8988T (cell line): ENCODE data around the gene ABCA7.
A peak's percentile ranks its signal among the peaks of the same experiment; 100 is the strongest.

Experiments
- DNase-seq: peaks from one replicate; pipeline ENCODE4 v3.0.0; 2011

ABCA7 gene

DNA sequence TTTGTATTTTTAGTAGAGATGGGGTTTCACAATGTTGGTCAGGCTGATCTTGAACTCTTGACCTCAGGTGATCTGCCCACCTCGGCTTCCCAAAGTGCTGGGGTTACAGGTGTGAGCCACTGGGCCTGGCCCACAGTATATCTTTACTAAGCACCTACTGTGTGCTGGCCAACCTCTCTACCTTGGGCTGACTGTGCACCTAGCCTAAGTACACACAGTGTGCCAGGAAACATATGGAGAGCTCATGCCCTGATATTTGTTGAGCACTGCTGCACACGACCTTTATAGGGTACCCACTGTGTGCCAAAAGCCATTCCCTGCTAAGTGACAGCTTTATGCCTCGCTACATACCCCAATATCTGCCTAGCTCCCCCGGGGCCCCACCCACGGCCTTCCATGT, 20.8 kb downstream of the ABCA7 start:
- no peak for DNase-seq

- DNase-seq, result no peak
Observed at GRCh38 chr19:1061987-1062386, 22.1 kb downstream of the ABCA7 start.

DNA sequence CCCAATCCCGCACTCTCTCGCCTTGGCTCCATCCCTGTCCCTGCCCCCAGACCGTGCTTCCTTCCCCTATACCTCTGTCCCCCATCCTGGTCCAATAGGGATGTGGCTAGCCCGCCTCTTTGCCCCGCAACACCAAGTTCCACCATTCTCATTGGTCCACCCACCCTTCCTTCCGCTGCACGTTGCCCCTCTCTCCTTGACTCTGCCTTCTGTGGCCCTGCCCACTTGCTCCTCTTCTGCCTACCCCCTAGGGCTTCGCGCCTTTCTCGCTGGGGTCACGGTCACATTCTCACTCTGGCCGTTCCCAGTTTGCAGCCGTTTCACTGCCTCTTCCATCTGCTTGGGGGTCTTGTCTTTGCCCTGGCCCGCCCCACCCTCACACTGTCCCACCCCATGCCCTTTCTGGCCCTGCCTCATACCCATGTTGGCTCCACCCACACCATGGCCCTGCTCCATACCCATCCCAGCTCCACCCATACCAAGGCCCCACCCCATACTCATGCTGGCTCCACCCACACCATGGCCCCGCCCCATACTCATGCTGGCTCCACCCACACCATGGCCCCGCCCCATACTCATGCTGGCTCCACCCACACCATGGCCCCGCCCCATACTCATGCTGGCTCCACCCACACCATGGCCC, 22.6 kb downstream of the ABCA7 start:
- no peak for DNase-seq

GRCh38 chr19:1063030-1063908, 23.4 kb downstream of the ABCA7 start:
- no peak for DNase-seq

DNA sequence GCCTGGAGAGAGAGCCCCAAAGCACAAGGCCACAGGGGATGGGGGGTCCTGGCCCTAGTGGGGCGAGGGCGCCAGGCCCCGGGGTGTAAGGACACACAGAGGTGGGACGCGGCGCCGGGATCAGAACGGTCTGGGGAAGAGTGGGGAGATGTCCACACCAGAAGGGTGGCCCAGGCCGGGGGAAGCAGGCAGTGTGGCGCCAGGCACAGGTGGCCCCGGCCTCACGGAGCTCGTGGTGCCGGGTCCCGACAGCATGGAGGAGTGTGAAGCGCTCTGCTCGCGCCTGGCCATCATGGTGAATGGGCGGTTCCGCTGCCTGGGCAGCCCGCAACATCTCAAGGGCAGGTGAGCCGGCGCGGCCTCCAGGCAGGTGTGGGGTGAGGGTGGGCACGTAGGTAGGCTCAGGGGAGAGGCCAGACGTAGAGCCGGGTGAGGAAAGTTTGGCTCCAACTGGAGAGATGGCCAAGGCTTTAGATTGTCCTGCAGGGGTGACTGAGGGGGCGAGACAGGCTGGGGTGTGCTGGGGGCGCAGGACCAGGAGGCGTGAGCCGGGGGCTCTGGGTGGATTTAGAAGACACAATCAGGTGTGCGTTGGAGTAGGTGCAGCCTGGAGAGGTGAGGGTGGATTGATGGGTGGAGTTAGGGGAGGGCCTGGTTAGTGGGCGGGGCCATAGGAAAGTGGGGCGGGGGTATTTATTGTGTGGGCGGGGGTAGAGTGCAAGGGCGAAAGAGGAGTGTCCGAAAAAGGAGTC, 24.2 kb downstream of the ABCA7 start:
- DNase-seq, result no peak

GRCh38 chr19:1064661-1065605, 25.0 kb downstream of the ABCA7 start:
- peak; percentile 77 for DNase-seq

DNA sequence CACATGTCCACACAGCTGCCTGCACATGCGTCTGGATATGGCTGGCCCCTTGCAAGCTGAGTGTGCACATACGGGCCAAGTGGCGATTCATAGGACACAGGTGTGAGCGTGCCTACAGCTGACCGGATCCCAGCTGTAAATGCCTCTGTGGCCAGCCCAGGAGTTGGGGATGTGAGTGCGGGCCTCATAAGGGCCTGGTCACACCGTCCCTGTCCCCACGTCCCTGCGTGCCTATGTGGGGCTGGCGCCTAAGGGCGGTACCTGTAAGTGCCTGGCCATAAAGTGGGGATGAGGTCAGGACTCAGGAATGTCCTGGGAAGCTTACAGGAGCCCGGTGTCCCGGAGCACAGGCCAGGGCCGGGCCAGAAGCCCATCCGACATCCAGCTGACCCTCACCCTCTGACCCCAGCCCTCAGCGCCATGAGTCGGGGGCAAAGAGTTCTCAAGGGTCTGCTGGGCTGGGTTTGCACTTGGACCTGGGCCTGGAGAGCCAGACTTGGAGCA, 25.8 kb downstream of the ABCA7 start:
- peak; percentile 90 for DNase-seq

DNA sequence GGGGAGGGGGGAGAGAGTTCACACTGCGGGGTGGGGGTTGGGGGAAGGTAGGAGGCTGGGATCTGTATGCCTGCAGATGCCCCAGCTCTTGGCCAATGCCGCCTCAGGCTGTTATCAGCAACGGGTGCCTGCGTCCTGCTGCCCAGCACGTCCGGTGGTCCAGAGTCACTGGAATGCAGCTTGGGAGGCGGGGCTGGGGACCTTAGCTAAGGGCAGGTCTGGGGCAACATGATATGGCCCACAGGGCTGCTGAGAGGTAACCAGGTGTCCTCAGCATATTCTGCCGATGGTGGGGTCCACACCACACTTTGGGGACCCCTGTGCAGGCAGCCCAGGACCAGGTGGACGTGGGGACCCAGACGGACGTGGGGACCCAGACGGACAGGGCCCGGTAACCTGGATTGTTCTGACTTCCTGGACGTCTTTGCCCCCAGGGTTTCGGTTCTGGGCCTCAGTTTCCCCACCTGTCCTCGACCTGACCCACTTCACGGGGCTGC, 26.4 kb downstream of the ABCA7 start:
- peak; percentile 77 for DNase-seq

GRCh38 chr19:1066748-1067340, 26.9 kb downstream of the ABCA7 start, which contains the start of gene ARHGAP45:
Gene ARHGAP45 (plus strand): TSS chr19:1067167. CDS start chr19:1067406, 239 bp downstream.
- DNase-seq, result no peak

DNA sequence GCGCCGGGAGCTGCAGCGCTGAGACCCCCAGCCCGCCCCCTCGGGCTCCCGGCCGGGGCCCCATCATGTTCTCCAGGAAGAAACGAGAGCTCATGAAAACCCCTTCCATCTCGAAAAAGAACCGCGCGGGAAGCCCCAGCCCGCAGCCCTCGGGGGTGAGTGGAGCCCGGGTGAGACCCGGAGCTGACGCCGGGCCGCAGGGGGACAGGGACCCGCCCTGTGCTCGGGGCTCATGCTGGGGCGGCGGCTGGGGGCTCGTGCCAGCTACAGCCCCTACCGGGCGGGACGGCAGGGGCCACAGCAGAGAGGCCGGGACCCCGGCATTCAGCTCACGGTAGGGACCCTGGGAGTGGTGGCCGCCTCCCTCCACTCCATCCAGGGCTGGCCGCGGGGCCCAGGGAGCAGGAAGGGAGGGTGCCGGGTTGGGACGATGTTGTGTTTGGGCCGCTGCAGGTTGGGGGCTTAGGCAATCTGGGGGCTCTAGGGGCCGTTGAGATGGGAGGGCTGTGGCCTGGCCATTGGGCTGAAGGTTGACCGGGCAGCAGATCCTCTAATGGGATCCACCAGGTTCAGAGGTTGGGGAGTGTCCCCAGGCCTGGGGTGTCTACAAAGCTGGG, 27.5 kb downstream of the ABCA7 start:
- no peak for DNase-seq

- DNase-seq, result no peak
Observed at GRCh38 chr19:1068009-1069001, 28.4 kb downstream of the ABCA7 start.

DNA sequence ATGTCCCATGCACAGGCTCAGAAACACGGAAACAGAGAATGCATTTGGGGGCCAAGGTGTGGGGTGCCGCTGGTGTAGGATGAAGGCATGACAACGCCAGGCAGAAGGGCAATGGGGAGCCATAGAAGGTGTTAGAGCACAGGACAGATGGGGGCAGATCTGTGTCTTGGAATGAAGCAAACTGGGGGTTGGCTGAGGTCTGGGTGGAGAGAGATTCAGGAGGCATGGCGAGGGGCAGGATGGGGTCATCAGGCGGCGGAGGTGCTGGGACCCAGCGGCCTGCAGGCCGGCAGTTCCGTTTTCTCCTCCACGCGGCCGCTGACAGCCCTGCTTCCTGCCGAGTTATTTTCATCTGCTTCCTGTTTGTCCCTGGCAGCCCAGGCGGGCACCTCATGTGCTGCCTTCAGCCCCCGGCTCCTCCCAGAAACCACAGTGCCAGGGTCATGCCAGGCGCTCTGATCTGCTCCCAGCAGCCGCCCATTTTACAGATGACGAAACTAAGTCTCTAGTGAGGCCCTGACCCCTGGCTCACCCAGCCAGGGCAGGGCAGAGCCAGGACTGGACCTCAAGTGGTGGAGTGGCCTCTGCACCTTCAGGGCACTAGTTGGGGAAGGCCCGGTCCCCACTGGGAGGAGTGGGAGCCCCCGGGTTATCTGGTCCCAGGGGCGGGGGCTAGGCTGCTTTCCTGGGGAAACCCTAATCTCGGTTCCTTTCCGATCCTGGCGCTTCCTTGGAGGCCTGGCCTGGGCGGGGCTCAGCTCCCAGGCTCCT, 29.3 kb downstream of the ABCA7 start:
- no peak for DNase-seq

- no peak for DNase-seq
Observed at GRCh38 chr19:1070576-1070930, 30.6 kb downstream of the ABCA7 start.

- DNase-seq, result no peak
Observed at GRCh38 chr19:1070931-1071791, 31.3 kb downstream of the ABCA7 start.

- DNase-seq, result no peak
Observed at GRCh38 chr19:1072371-1073015, 32.6 kb downstream of the ABCA7 start.

DNA sequence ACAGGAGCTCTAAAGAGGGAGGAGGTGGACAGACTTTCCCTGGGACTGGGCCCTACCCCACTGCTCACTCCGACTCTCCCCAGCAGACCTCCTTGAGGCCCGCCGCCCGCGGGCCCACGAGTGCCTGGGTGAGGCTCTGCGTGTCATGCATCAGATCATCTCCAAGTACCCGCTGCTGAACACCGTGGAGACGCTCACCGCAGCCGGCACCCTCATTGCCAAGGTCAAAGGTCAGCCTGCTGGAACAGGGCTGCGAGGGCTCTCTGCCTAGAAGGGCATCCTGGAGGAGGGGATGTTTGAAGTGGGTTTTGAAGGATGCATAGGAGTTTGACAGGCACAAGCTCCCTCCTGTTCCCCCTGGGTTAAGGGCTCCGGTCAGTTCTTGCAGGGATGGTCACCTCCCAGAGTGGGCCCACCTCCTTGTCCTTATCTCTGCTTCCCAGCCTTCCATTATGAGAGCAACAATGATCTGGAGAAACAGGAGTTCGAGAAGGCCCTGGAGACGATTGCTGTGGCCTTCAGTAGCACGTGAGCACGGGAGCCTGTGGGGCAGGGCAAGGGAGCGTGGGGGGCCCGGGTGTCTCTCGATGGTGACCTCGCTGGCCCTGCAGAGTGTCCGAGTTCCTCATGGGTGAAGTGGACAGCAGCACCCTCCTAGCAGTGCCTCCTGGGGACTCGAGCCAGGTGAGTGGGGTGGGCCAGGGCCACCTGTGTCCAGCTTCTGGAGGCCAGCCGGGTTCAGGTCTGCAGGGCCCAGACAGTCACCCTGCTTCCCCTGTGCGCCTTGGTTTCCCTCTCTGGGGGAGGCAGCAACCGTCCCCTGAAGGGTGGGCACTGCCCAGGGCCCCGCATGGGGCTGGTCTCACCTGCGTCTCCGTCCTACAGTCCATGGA, 33.4 kb downstream of the ABCA7 start:
- DNase-seq, result no peak
